Astrocyte (in vitro differentiated cells and primary cell): ENCODE measurements around the gene LOXHD1. TPM values are rescaled to one million over a fixed set of nuclear protein-coding genes. Genes with fewer than 3 reads are reported as not detected.

Source experiments
- DNase-seq: peaks from one replicate; pipeline ENCODE4 v3.0.0-alpha.2; 2010; ENCODE audit warnings: low read depth
- FAIRE-seq: peaks from 2 replicates; lab custom pipeline; 2011; peaks lifted over from hg19 to GRCh38; lab: Jason Lieb, UNC
- H2AFZ ChIP-seq: 2 replicates; pipeline ENCODE4 v1.6.0; 2012; ENCODE audit warnings: low read depth, low read length, inconsistent platforms
- H3K27ac ChIP-seq: 2 replicates; pipeline ENCODE4 v1.5.1; 2011; ENCODE audit warnings: low read depth, low read length, inconsistent platforms
- H3K27me3 ChIP-seq: 2 replicates; pipeline ENCODE4 v1.6.0; 2011; ENCODE audit warnings: low read length, inconsistent platforms; ENCODE audit not compliant: insufficient read depth
- H3K36me3 ChIP-seq: 2 replicates; pipeline ENCODE4 v1.5.1; 2011; ENCODE audit warnings: low read length, inconsistent platforms; ENCODE audit not compliant: insufficient read depth
- H3K4me1 ChIP-seq: 2 replicates; pipeline ENCODE4 v1.5.1; 2011; ENCODE audit warnings: low read length, inconsistent platforms; ENCODE audit not compliant: insufficient read depth
- H3K4me2 ChIP-seq: 2 replicates; pipeline ENCODE4 v1.6.0; 2012; ENCODE audit warnings: low read length, inconsistent platforms
- H3K4me3 ChIP-seq: 2 replicates; pipeline ENCODE4 v1.5.1; 2011; ENCODE audit warnings: low read depth, mild to moderate bottlenecking, low read length, inconsistent platforms; ENCODE audit not compliant: insufficient read depth
- H3K79me2 ChIP-seq: 2 replicates; pipeline ENCODE4 v1.6.0; 2012; ENCODE audit warnings: mild to moderate bottlenecking, low read length, inconsistent platforms; ENCODE audit not compliant: insufficient read depth
- H3K9ac ChIP-seq: 2 replicates; pipeline ENCODE4 v1.6.0; 2012; ENCODE audit warnings: mild to moderate bottlenecking, low read length, inconsistent platforms
- H3K9me3 ChIP-seq: 2 replicates; pipeline ENCODE4 v1.5.1; 2012; ENCODE audit warnings: low read depth, mild to moderate bottlenecking, low read length, inconsistent platforms; ENCODE audit not compliant: insufficient read depth
- H4K20me1 ChIP-seq: 2 replicates; pipeline ENCODE4 v1.6.0; 2012; ENCODE audit warnings: low read length, inconsistent platforms; ENCODE audit not compliant: insufficient read depth
- H3K27ac Mint-ChIP-seq: one replicate; pipeline ENCODE4 v1.8.0; 2021; ENCODE audit warnings: mild to moderate bottlenecking, mixed read lengths; ENCODE audit not compliant: unreplicated experiment
- H3K27me3 Mint-ChIP-seq: one replicate; pipeline ENCODE4 v1.8.0; 2021; ENCODE audit warnings: low read depth, mixed read lengths; ENCODE audit not compliant: unreplicated experiment
- H3K36me3 Mint-ChIP-seq: one replicate; pipeline ENCODE4 v1.8.0; 2021; ENCODE audit warnings: low read depth, mixed read lengths; ENCODE audit not compliant: unreplicated experiment
- H3K4me1 Mint-ChIP-seq: one replicate; pipeline ENCODE4 v1.8.0; 2021; ENCODE audit warnings: low read depth, mixed read lengths; ENCODE audit not compliant: unreplicated experiment
- H3K4me3 Mint-ChIP-seq: one replicate; pipeline ENCODE4 v1.8.0; 2021; ENCODE audit warnings: mild to moderate bottlenecking, moderate library complexity, mixed read lengths; ENCODE audit not compliant: unreplicated experiment
- H3K9me3 Mint-ChIP-seq: one replicate; pipeline ENCODE4 v1.8.0; 2021; ENCODE audit warnings: mild to moderate bottlenecking, mixed read lengths; ENCODE audit not compliant: unreplicated experiment
- CTCF ChIP-seq: IDR thresholded peaks from 2 replicates; pipeline ENCODE4 v1.5.1; 2011; ENCODE audit warnings: low read depth, mild to moderate bottlenecking, inconsistent platforms, low read length, moderate library complexity; ENCODE audit not compliant: insufficient read depth
- EZH2 ChIP-seq: IDR thresholded peaks from 2 replicates; pipeline ENCODE4 v1.6.1; 2012; ENCODE audit warnings: mild to moderate bottlenecking, low read length, inconsistent platforms; ENCODE audit not compliant: insufficient read depth
- total RNA-seq: library from RNA; stranded (reverse); gene quantifications from 2 replicates; pipeline ENCODE4 v1.2.1, GENCODE V29; 2021

LOXHD1 gene
- total RNA-seq, 1 donor from 2014 or later, result not detected

GRCh38 chr18:46519870-46520269, 137.2 kb downstream of the LOXHD1 start:
- TF ChIP-seq EZH2 (no peak), CTCF (no peak)
- H3K9ac ChIP-seq, result no peak overlapping the region
- peaks cover 1% of the 10 kb centered on the region for H3K9me3 Mint-ChIP-seq
- no peaks in the 10 kb centered on the region for H4K20me1 ChIP-seq
- H3K4me3 Mint-ChIP-seq, result no peak overlapping the region
- no peak overlapping the region for H3K27ac ChIP-seq
- H2AFZ ChIP-seq, result no peak overlapping the region
- H3K4me2 ChIP-seq, result no peak overlapping the region
- no peaks in the 10 kb centered on the region for H3K36me3 Mint-ChIP-seq
- no peak overlapping the region for H3K4me3 ChIP-seq
- no peak overlapping the region for H3K27ac Mint-ChIP-seq
- no peaks in the 10 kb centered on the region for H3K36me3 ChIP-seq
- H3K4me1 Mint-ChIP-seq, result no peaks in the 10 kb centered on the region
- peaks cover 54% of the 10 kb centered on the region for H3K27me3 Mint-ChIP-seq
- DNase-seq (no peak), FAIRE-seq (no peak)
- no peaks in the 10 kb centered on the region for H3K27me3 ChIP-seq
- H3K4me1 ChIP-seq, result no peaks in the 10 kb centered on the region
- H3K9me3 ChIP-seq, result no peaks in the 10 kb centered on the region
- no peaks in the 10 kb centered on the region for H3K79me2 ChIP-seq

- peaks cover 62% of the 10 kb centered on the region for H3K27me3 Mint-ChIP-seq
Measured at GRCh38 chr18:46518438-46518837, 138.6 kb downstream of the LOXHD1 start.

More at GRCh38 chr18:46518438-46518837, 138.6 kb downstream of the LOXHD1 start:
- H3K9ac ChIP-seq, result no peak overlapping the region
- no peaks in the 10 kb centered on the region for H3K27me3 ChIP-seq
- FAIRE-seq (no peak), DNase-seq (no peak)
- Mint-ChIP-seq H3K36me3 (no peaks in the 10 kb centered on the region), H3K4me3 (no peak overlapping the region), H3K4me1 (no peaks in the 10 kb centered on the region), H3K27ac (no peak overlapping the region), H3K9me3 (peaks cover 5% of the 10 kb centered on the region)
- H3K4me2 ChIP-seq, result no peak overlapping the region
- no peak overlapping the region for H2AFZ ChIP-seq
- H3K36me3 ChIP-seq, result no peaks in the 10 kb centered on the region
- no peaks in the 10 kb centered on the region for H3K79me2 ChIP-seq
- no peaks in the 10 kb centered on the region for H3K4me1 ChIP-seq
- H3K9me3 ChIP-seq, result no peaks in the 10 kb centered on the region
- H3K4me3 ChIP-seq, result no peak overlapping the region
- TF ChIP-seq CTCF (no peak), EZH2 (no peak)
- H3K27ac ChIP-seq, result no peak overlapping the region
- no peaks in the 10 kb centered on the region for H4K20me1 ChIP-seq
